Loucy (cell line): ENCODE data around the gene VPS13D.

Experiments
- CTCF ChIP-seq: fragments of 200-600 bp; sonication (generic); conservative IDR thresholded peaks from 2 replicates; pipeline ENCODE4 v1.5.1; 2014; ENCODE audit warnings: mild to moderate bottlenecking, antibody characterized with exemption, low read length
- EZH2phosphoT487 ChIP-seq: fragments of 200-600 bp; IDR thresholded peaks from 2 replicates; pipeline ENCODE4 v1.6.1; 2018; ENCODE audit warnings: antibody characterized with exemption, mild to moderate bottlenecking, moderate library complexity, borderline replicate concordance

GRCh38 chr1:12477314-12477713, 247.5 kb downstream of the VPS13D start:
- TF ChIP-seq CTCF: no peak
- TF ChIP-seq EZH2phosphoT487: no peak
